SK-N-DZ (cell line): ENCODE results near the gene ASB3.
"Not testable (repeated sequence)": the region's sequence is repeated elsewhere in the genome, so short reads cannot be mapped to it uniquely, and the experiment has no call there.

Source experiments
- DNase-seq: peaks from one replicate; pipeline ENCODE4 v3.0.0-alpha.2; 2015; ENCODE audit warnings: low spot score

Gene ASB3

DNA sequence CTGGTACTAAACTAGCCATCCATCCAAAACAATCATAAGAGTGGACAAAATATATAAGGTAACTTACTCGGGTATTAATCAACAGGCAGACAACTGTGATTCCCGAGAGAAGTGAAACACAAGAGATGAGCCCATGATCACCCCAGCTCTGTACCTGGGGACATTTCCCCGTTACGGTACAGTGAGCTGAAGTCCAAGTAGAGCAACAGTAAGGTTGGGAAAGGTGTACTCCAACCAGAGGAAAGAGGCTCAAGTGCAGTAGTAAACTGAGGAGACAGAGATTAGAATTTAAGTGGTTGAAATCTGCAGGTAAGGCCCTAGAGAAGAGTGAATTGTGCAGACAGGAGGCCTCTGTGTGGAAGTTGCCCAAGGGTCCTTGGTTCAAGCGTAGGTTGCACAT is 49.7 kb downstream of the ASB3 start:
- no peak for DNase-seq

DNA sequence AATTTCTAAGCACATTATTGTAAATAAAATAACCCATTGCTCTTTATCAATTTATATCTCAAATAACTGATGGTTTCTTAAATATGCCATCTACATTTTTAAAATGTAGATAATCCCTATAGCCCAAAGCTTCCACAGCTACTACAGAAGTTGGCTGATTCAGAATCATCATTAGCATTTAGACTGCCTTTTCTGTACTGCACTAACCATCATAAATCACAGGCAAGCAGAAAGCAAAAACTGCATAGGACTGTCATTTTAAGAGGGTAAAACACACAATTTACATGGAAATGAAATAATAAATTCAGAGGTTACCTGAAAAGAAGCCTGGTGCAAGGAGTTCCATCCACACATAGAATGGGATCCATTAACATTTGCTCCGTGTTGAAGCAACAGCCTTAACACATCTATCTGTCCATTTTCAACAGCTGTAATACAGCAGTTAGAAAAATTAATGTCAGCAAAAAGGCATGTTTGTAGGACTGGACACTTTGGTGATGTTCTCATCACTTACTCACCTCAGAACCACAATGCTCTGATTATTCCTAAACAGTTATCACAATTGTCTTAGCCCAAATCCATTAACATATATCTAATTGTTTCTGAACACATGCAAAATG is 57.5 kb downstream of the ASB3 start:
- no peak for DNase-seq

- no peak for DNase-seq
Observed at GRCh38 chr2:53727921-53728320, 58.8 kb downstream of the ASB3 start.

- no peak for DNase-seq
Observed at GRCh38 chr2:53725662-53726061, 61.1 kb downstream of the ASB3 start.

DNA sequence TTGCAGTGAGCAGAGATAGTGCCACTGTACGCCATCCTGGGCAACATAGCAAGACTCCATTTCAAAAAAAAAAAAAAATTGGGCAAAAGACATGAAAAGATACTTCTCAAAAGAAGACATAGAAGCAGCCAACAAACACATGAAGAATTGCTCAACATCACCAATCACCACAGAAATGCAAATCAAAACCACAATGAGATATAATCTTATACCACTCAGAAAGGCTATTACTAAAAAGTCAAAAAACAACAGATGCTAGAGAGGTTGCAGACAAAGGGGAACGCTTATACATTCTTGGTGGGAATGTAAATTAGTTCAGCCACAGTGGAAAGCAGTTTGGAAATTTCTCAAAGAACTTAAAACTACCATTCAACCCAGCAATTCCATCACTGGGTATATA is 62.2 kb downstream of the ASB3 start:
- no peak for DNase-seq

DNA sequence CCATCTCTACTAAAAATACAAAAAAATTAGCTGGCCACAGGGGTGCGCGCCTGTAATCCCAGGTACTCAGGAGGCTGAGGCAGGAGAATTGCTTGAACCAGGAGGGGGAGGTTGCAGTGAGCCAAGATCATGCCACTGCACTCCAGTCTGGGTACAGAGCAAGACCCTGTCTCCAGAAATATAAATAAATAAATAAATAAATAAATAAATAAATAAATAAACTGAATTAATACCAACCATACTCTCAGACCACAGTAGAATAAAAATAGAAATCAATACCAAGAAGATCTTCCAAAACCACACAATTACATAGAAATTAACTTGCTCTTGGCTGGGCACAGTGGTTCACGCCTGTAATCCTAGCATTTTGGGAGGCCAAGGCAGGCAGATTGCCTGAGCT is 65.8 kb downstream of the ASB3 start:
- DNase-seq, result not testable (repeated sequence)

DNA sequence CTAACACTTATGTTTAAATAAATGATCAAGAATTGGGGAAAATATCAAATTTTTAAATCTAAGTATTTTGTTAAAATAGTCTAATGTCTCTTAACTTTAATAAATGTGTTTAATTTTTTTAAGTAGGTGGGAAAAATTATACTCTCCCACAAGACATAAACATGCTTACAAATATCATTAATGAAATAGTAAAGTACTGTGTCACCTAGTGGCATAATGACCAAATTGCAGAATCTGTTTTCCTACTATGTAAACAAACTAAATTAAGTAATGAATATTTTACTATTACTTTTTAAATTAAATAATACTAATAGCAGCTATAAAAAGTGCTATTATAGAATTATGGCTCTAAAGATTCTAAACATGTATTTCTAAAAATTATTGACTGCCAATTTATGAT is 71.2 kb downstream of the ASB3 start:
- DNase-seq, result no peak

DNA sequence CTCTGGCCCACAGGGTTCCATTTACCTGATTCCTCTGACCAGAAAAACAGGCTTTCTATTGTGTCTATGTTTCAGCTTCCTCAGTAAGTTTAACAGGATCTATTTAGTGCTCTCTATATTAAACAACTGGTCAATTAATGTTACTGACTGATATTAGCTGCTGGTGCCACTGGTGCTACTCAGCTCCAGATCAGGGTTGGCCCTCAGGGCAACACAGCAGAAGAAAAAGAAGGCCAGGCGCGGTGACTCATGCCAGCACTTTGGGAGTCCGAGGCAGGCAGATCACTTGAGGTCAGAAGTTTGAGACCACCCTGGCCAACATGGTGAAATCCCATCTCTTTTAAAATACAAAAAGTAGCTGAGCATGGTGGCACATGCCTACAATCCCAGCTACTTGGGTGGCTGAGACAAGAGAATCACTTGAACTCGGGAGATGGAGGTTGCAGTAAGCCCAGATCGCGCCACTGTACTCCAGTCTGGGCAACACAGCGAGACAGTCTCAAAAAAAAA is 75.4 kb downstream of the ASB3 start:
- no peak for DNase-seq

- DNase-seq, result no peak
Observed at GRCh38 chr2:53708988-53709387, 77.8 kb downstream of the ASB3 start.

GRCh38 chr2:53701221-53701620 is 85.5 kb downstream of the ASB3 start:
- no peak for DNase-seq

GRCh38 chr2:53697686-53698085 is 89.1 kb downstream of the ASB3 start:
- no peak for DNase-seq

- no peak for DNase-seq
Observed at GRCh38 chr2:53697092-53697491, 89.7 kb downstream of the ASB3 start.

DNA sequence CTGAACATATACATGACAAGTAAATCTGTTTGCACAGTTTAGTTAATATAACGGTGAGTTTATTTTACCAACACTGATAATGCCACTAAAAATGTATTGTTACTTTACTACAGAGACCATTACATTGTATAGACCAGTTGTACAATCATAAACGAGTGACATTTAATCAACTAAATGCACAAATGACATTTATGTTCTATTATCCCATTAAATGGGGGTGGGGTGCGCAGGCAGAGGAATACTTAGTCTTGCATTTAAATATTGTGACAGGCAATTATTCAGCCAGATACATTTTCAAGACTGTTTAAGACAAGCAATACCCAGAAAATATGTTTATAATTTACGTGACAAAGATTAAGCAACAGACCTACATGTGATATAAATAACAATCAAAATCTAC is 91.2 kb downstream of the ASB3 start:
- no peak for DNase-seq

DNA sequence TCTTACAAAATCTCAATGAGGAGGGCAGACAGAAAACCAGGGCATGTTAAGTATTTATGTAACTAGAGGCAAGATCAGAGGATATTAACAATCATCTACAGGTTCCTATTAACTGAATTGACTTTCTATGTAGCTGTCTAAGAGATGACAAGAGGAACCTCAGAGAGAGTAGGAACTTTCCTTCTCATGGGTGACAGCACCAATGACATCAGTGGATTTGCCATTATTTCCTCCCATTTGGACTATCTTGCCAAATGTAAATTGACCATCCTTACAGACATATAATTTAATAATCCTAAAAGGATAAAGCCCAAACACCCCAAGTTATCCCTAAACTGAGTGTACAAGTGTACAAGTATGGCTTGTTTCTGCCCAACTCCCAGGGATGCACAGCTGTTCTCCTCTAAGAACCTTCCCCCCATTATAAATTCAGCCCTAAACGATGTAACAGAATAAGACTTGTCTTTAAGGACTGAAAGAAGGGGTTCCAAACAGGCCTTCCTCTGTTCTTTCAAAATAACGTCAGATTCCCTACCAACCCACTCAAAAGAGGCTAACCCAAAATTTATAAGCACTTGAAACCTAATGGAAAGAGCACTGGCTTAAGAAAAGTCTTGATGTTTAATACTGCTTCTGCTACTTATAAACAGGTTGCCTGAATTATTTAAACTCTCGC is 92.5 kb downstream of the ASB3 start:
- DNase-seq, result no peak

- DNase-seq, result no peak
Observed at GRCh38 chr2:53690876-53691275, 95.9 kb downstream of the ASB3 start.

DNA sequence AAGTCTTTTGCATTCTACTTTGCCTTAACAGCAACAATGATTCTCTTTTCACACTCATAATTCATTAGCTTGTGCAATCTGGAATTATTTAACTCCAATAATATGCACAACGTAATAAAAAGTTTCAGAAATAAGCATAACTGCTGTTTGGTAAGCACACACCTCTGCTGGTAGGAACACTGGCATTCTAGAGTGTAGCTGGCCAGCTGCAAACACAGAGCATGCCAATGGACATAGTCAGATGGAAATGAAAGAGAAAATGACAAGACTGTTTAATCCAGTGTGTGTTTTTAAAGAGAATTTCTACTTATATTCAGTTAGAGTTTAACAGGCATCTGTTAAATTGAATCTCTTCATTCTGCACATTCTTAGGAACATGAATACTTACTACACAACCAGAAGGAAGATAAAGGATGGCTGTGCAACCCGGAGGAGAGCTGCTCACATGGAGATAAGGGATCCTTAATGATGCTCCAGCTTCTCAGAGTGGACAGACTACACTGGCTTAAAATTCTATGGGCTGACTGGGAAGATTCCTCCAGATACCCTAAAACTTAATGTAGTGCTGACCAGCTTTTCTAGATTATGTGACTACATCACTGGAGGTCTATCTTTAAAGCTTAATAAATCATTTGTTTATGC is 113.8 kb downstream of the ASB3 start:
- DNase-seq, result no peak

GRCh38 chr2:53670331-53670730 is 116.4 kb downstream of the ASB3 start:
- no peak for DNase-seq

- no peak for DNase-seq
Observed at GRCh38 chr2:53668624-53669026, 118.1 kb downstream of the ASB3 start.

GRCh38 chr2:53667130-53667529 is 119.6 kb downstream of the ASB3 start:
- not testable (repeated sequence) for DNase-seq

DNA sequence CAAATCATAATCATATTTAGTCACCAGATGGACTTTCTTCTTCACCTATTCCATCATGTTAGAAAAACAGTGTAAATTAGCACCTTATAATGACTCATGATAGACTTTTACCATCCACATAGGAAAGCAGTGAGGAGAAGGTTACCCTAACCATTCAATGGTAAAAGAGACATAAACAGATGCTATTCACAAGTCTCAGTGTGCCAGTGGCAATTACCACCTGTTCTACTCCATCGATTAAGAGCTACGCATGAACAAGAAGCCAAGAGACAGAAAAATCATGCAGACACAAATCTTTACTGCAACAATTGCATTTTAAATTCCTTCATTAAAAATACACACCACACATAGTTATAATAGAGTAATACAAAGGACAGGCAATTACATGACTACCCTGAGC is 125.9 kb downstream of the ASB3 start:
- no peak for DNase-seq

GRCh38 chr2:53658474-53658873 is 128.3 kb downstream of the ASB3 start:
- DNase-seq, result not testable (repeated sequence)

GRCh38 chr2:53655256-53655655 is 131.5 kb downstream of the ASB3 start:
- no peak for DNase-seq

DNA sequence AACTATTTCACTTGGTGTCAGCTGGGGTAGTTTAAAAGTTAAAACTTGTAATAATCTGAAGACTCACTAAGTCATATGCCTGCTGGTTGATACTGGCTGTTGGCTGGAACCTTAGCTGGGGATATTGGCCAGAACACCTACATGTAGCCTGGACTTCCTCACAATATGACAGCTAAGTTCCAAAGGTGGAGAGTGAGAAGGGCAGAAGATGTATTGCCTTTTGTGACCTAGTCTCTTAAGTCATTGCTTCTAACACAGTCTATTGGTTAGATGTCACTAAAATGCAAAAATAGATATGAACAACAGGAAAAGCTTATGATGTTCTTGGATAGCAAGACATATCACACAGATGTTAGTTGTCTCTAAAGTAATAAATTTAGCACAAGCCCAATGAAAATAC is 132.4 kb downstream of the ASB3 start:
- DNase-seq, result peak; percentile 12
